Occipital lobe (tissue), 2 donors: ENCODE measurements around the gene DOCK10. TPM values are rescaled to one million over a fixed set of nuclear protein-coding genes. Genes with fewer than 3 reads are reported as not detected.
"Not testable (repeated sequence)": the region's sequence is repeated elsewhere in the genome, so short reads cannot be mapped to it uniquely, and the experiment has no call there.

Experiments used
- DNase-seq: peaks from one replicate; lab custom pipeline; 2025; lab: John Stamatoyannopoulos, UW
- total RNA-seq: library from RNA; depleted of rRNA; stranded (reverse); fragments of >200 nt; gene quantifications from one replicate; pipeline ENCODE4 v1.2.3, GENCODE V29; 2014

DOCK10 gene
- total RNA-seq, 1 donor from 2014 or later: 8.3 TPM

DNA sequence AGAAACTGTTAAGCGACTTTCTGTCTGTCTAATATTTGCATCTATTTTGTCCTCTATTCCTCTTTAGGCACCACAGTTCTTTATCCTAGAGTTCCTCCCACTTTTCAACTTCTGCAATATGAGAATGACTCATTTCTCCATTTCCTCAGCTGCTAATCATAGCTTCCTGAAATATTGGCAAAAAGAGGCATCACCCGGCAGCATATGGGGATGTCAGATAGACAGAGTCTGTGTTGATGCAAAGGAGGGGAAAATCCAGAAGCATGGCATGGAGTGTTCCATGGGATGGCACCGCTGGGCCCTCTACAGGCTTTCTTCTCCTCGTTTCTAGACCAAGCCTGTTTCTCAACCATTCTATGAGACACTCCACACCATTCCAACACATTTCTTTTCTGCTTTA is 93.4 kb downstream of the DOCK10 start:
- DNase-seq: no peak

- DNase-seq: no peak
These were observed 94.3 kb downstream of the DOCK10 start for GRCh38 chr2:224948005-224948404.

DNA sequence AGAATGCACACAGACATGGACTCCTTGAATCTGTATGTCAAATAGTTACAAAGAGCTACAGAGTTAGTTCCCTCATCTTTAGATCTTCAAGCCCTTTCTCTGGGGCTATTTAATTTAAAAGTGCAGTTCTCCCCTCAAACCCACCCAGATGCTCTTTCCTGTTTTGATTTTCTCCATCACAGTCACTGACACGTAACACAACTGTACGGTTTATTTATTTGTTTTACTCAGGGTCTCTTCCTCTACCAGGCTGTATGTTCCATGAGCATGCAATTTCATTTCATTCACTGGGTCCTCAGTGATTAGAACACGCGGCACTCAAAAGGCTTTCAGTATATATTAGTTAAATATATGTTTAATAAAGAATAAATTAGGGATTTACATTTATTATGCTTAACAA is 94.7 kb downstream of the DOCK10 start:
- DNase-seq: no peak

DNA sequence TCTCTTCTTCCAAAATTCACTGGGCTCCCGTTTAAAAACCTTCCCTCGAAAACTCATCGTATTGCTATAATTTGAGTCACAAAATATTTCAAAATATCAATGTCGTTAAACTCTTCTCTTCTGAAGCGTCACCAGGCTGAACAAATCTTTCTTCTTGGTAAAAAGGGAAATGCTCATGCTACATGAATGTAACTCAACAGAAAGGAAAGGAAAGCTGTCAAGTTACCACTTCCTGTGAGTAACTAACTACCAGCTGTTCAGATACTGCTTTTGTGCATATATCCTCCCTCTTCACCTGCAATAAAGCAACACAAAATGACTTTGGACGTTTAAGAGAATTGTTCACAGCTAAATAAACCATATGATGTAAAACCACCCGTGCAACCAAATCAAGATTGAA is 95.4 kb downstream of the DOCK10 start:
- DNase-seq: no peak

GRCh38 chr2:224944707-224945547 is 97.3 kb downstream of the DOCK10 start:
- no peak for DNase-seq

- DNase-seq: not testable (repeated sequence)
These were observed 98.6 kb downstream of the DOCK10 start for GRCh38 chr2:224943601-224944041.

DNA sequence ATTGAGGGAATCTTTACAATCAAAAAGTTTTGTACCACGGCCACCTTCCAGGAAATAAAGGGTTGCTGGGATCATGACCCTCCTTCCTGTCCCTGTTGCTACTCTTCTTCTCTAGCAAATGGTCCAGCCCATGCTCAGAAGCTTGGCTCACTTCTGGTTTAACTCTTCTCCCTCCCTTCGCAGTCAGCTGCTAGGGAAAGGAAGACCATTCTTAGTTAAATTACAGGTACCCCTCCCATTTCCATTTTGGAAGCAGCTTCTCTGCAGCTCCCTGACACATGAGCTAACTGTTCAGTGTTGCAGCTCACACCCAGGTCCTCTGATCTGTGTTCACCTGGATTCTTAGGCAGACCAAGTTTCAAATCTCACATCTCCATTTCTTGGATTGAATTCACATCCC is 100.3 kb downstream of the DOCK10 start:
- DNase-seq: no peak

- DNase-seq: no peak
These were observed 101.7 kb downstream of the DOCK10 start for GRCh38 chr2:224940618-224941017.

- no peak for DNase-seq
These were observed 103.6 kb downstream of the DOCK10 start for GRCh38 chr2:224938651-224939182.

- no peak for DNase-seq
These were observed 104.4 kb downstream of the DOCK10 start for GRCh38 chr2:224937887-224938286.

DNA sequence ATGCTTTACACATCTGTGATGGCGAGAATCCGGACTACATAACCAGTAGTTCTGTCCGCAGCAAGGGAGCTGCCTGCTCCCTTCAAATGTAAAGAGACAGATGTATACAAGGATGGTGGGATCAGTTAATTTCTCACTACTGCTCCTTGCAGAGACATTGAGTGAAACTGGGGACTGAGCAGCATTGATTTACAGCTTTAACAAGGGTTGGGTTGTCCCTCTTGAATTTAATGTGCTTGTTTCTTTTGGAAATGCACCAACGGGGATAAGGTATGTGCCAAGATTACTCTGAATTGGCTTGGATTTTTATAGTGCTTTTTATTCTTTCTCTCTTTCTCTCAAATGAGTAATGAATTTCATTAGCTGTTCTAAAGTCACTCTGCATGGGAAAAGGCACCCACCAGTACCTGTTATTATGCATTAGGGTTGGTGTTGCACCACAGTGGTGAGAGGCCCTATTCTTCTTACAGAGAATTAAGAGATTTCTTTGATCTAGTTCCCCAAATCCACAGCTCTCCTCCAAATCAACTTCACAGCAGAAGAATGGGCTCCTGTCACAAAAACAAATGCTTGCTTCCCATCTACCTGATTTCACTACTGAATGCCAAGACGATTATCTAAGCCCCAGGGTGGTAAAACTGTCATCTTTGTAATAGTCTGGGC is 107.6 kb downstream of the DOCK10 start:
- no peak for DNase-seq

DNA sequence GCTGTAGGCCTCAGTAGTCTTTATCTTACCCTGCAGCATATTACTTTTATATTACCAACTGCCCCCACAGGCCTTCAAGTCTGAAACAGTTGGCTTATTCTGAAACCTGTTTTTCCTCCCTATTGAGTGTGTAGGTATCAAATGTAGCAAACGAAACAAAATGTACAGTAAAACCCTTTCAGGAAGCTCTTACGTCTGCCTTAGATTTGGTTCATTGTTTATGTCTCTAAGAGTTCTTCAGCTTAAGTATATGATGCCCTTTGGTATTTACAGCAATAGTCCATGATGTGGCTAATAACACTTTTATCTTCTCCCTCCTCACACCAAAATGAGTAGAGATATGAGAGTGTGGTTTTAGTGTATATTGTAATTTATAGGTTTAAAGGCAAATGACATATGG is 108.8 kb downstream of the DOCK10 start:
- no peak for DNase-seq

DNA sequence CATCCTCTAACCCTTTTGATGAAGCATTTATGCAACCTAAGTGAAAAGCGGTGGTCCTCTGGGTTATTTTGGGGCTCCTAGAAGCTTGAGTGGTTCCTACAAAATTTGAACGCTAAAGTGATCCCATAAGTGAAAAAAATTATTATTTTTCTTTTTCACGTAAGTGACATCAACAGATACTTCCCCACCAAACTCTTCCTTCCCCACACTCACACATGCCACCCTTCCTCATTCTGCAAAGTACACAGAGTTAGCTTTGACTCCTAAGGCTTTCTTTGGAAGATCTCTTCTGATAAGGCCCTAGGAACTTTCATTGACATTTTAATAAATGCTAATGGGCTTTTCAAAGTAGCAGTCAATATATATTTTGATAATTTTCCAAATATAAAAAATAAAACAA is 109.7 kb downstream of the DOCK10 start:
- DNase-seq: no peak

DNA sequence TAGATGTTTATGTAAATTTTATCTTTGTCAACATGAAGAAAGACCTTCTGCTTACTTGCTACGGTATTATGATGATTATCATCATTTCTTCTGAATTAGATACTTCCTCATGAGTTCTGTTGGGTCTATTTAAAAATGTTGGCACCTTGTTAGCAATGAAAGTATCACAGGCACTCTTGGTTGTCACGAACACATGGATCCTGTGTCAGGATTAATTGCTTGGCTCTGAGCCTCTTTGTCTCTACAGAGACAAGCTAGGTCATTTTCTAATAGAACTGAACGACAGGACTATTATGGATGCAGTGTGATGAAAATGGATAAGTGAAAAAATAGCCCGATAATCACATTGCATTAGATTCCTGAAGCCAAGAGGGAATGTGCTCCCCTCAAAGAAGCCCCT is 110.3 kb downstream of the DOCK10 start:
- no peak for DNase-seq

- DNase-seq: no peak
These were observed 111.3 kb downstream of the DOCK10 start for GRCh38 chr2:224930990-224931389.

DNA sequence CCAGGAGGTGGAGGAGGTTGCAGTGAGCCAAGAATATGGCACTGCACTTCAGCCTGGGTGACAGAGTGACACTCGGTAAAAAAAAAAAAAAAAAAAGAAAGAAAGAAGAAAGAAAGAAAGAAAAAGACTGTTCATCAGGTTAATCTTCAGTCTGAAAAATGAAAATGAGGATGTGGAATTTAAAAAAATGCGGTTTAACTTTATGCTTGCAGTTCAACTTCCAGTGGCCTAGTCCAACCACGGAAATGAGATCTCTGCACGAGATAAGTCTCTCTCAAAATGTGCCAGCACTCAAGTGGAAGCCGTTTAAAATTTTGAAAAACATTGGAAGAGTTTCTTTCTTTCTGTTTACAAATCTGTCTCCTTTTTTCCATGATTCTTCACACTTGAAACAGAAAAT is 112.1 kb downstream of the DOCK10 start:
- DNase-seq: no peak

- no peak for DNase-seq
These were observed 112.8 kb downstream of the DOCK10 start for GRCh38 chr2:224929512-224929911.

DNA sequence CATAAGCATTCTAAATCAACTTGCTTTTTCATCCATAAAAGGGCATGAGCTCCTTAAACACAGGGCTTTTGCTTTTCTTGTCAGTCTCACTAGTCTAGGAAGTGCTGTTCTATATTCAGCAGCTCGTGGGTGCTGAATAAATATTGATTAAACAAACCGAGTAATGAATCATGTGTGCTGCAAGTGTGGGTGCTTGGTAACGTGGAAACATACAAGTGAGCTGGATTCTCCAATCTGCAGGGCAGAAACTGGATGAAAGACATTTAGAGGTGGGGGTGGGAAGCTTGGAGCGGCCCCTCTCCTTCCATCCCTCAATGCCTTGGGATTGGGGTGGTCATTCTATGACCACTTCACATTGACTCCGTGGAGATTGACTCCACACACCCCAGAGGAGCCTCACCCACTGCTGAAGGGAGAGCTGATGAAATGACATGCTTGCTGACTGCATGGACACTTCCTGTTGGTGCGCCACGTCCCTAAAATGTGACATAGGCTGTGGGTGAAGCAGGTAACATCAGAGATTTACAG is 114.6 kb downstream of the DOCK10 start:
- DNase-seq: no peak

DNA sequence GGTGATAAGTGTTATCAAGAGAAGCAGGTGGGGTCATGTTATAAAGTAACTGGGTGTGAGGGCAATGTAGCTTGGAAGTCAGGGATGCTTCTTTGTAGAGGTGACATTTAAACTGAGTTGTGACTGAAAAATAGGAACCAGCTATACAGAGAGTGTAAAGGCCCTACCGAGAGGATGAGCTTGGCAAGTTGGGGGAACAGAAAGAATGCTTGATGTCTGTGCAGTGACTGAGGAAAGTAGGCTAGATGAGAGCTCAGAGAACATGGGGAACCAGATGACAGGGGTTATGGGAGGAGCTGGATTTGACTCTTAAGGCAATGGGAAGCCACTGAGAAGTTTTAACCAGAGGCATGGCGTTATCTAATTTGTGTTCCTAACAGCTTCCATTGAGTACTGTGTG is 115.3 kb downstream of the DOCK10 start:
- no peak for DNase-seq

DNA sequence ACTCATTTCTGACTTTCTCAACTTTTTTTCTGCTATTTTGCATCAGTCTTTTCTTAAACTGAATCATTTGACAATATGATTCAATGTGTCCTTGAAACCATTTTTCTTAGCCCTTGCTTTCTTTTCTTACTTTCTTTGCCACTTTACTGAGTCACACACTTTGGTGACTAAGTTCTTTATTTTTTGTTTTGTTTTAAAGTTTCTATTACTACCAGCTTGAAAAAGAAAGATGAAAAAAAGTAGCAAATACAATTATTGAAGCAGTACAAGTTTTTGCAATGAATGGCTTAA is 116.5 kb downstream of the DOCK10 start:
- no peak for DNase-seq

GRCh38 chr2:224925061-224925809 is 117.0 kb downstream of the DOCK10 start:
- no peak for DNase-seq

DNA sequence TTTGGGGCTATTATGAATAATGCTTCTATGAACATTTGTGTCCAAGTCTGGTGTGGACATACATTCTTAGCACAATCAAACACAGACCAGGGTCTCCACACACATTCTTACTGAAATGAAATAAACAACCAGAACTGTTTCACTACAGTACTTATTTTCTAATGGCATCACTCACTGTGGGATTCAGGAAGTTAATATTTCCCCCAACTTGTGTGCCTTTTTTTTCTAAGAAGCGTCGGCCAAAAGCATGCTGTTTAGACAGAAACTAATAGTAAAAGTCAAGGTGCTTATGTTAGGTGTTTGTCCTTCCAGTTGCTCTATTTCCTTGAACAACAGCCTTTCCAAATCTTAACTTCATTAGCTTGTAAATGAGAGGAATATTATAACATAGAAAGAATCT is 117.6 kb downstream of the DOCK10 start:
- DNase-seq: no peak
